Endothelial cell (in vitro differentiated cells): ENCODE measurements around the gene NVL. TPM values are rescaled to one million over a fixed set of nuclear protein-coding genes. Genes with fewer than 3 reads are reported as not detected.

ENCODE experiments used
- DNase-seq: peaks from one replicate; pipeline ENCODE4 v3.0.0; 2021; ENCODE audit warnings: low spot score
- H3K27ac Mint-ChIP-seq: one replicate; pipeline ENCODE4 v1.8.0; 2021; ENCODE audit warnings: mixed read lengths, inconsistent platforms; ENCODE audit not compliant: unreplicated experiment
- H3K27me3 Mint-ChIP-seq: one replicate; pipeline ENCODE4 v1.8.0; 2021; ENCODE audit warnings: mild to moderate bottlenecking, moderate library complexity, mixed read lengths, inconsistent platforms; ENCODE audit not compliant: unreplicated experiment
- H3K36me3 Mint-ChIP-seq: one replicate; pipeline ENCODE4 v1.8.0; 2021; ENCODE audit warnings: mild to moderate bottlenecking, low read depth, mixed read lengths, inconsistent platforms; ENCODE audit not compliant: unreplicated experiment
- H3K4me1 Mint-ChIP-seq: one replicate; pipeline ENCODE4 v1.8.0; 2021; ENCODE audit warnings: mild to moderate bottlenecking, mixed read lengths, inconsistent platforms; ENCODE audit not compliant: unreplicated experiment
- H3K4me3 Mint-ChIP-seq: one replicate; pipeline ENCODE4 v1.8.0; 2021; ENCODE audit warnings: mild to moderate bottlenecking, mixed read lengths, inconsistent platforms; ENCODE audit not compliant: unreplicated experiment
- H3K9me3 Mint-ChIP-seq: one replicate; pipeline ENCODE4 v1.8.0; 2021; ENCODE audit warnings: mixed read lengths, inconsistent platforms; ENCODE audit not compliant: unreplicated experiment
- total RNA-seq: library from RNA; stranded (reverse); fragmentation: NEBNext Ultra II Directional; extraction: Animal tissue kit (Norgen Biotek cat#: 25700); gene quantifications from one replicate; pipeline ENCODE4 v1.2.1, GENCODE V29; 2021; ENCODE audit not compliant: unreplicated experiment
- TF ChIP-seq, protein P1 (sequence below): fragments of 200-600 bp; sonication (generic); IDR thresholded peaks from one replicate; pipeline ENCODE4 v1.5.0; 2021; ENCODE audit warnings: antibody characterized with exemption; ENCODE audit not compliant: unreplicated experiment

Gene NVL
- total RNA-seq, 1 donor from 2014 or later, result 44.5 TPM

DNA sequence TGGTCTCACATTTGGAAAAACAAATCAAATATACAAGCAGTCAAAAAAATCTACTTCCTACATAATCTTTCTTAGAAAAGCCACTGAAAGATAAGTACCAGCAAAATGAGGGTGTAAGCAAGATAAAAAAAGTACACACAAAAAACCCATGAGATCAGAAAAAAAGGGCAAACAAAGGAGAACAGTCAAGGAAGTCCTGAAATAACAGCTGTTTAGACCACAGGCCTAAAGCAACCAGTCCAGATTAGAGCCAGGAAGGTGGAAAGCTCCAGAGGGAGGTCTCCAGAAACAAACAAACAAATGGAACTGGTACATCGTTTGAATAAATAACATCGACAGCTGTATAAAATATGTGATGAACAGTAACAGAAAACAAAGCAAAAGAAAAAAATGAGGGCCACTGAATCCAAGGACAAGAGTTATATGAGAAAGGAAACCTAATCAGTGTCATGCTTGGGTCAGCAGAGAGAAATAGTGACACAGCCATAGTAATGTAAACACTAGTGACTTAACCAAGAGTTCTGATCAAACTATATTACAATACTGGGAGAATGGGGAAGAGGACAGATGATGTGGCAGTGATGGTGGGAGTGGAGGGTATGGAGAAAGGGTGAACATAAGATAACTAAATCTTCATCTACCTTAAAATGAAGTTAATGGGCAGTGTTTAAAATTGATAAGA lies 67.5 kb downstream of the NVL start:
- Mint-ChIP-seq H3K27ac (peak overlapping the region; percentile 97), H3K4me1 (peaks cover 24% of the 10 kb centered on the region), H3K27me3 (no peaks in the 10 kb centered on the region), H3K9me3 (no peaks in the 10 kb centered on the region), H3K36me3 (no peaks in the 10 kb centered on the region), H3K4me3 (peak overlapping the region; percentile 48)
- no peak for DNase-seq
- TF ChIP-seq, protein P1, sequence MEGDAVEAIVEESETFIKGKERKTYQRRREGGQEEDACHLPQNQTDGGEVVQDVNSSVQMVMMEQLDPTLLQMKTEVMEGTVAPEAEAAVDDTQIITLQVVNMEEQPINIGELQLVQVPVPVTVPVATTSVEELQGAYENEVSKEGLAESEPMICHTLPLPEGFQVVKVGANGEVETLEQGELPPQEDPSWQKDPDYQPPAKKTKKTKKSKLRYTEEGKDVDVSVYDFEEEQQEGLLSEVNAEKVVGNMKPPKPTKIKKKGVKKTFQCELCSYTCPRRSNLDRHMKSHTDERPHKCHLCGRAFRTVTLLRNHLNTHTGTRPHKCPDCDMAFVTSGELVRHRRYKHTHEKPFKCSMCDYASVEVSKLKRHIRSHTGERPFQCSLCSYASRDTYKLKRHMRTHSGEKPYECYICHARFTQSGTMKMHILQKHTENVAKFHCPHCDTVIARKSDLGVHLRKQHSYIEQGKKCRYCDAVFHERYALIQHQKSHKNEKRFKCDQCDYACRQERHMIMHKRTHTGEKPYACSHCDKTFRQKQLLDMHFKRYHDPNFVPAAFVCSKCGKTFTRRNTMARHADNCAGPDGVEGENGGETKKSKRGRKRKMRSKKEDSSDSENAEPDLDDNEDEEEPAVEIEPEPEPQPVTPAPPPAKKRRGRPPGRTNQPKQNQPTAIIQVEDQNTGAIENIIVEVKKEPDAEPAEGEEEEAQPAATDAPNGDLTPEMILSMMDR, result no peak

DNA sequence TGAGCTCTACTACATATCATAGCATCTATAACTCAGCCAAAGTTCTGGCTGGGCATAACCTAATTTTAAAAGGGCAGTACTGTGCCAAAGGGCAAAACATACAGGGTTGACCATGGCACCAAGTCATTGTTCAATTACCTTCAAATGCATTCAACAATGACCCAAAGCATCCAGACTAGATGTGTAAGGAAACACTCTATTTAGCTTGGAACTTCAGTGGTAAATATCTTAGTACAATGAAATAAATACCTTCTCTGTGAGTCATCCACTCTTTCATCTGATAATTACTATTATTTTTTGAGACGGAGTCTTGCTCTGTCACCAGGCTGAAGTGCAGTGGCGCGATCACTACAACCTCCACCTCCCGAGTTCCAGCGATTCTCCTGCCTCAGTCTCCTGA lies 70.0 kb downstream of the NVL start:
- Mint-ChIP-seq H3K27me3 (no peaks in the 10 kb centered on the region), H3K9me3 (no peaks in the 10 kb centered on the region), H3K4me1 (peaks cover 24% of the 10 kb centered on the region), H3K36me3 (no peaks in the 10 kb centered on the region), H3K4me3 (no peak overlapping the region), H3K27ac (no peak overlapping the region)
- TF ChIP-seq, protein P1, result no peak
- DNase-seq, result no peak

DNA sequence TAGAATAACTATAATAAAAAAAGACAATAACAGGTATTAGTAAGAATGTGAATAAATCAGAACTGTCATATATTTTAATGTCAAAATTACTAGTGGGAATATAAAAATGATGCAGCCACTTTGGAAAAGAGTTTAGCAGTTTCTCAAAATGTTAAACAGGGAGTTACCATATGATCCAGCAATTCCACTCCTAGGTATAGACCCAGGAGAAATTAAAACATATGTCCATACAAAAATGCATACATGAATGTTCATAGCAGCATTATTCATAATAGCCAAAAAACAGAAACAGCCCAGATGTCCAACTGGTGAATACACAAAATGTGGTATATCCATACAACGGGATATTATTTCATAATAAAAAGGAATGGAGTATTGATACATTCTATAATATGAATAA lies 71.6 kb downstream of the NVL start:
- H3K9me3 Mint-ChIP-seq, result no peaks in the 10 kb centered on the region
- H3K27me3 Mint-ChIP-seq, result no peaks in the 10 kb centered on the region
- peaks cover 20% of the 10 kb centered on the region for H3K4me1 Mint-ChIP-seq

DNA sequence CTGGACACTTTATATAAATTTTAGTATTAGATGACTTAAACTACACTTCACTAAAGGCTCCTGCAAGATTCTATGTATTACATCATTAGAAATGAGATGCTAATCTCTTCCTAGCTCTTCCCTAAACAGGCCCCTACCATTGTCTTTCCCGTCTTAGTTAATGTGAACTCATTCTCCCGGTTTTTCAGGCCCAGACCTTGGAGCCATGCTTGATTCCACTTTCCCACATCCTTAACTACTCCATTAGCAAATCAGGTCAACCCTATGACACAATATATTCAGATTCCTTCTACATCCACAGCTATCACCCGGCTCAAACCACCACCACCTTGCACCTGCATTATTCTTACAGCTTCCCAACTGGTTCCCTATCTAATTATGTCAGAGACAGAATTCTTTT lies 73.3 kb downstream of the NVL start:
- H3K36me3 Mint-ChIP-seq, result no peaks in the 10 kb centered on the region
- no peaks in the 10 kb centered on the region for H3K9me3 Mint-ChIP-seq
- H3K4me3 Mint-ChIP-seq, result no peak overlapping the region
- H3K4me1 Mint-ChIP-seq, result peaks cover 22% of the 10 kb centered on the region
- TF ChIP-seq, protein P1, result no peak
- no peaks in the 10 kb centered on the region for H3K27me3 Mint-ChIP-seq
- DNase-seq, result no peak
- peak overlapping the region; percentile 88 for H3K27ac Mint-ChIP-seq

More for the DNA sequence above, 71.6 kb downstream of the NVL start:
- TF ChIP-seq, protein P1, result no peak
- no peak for DNase-seq
- no peak overlapping the region for H3K4me3 Mint-ChIP-seq
- H3K36me3 Mint-ChIP-seq, result no peaks in the 10 kb centered on the region
- no peak overlapping the region for H3K27ac Mint-ChIP-seq

DNA sequence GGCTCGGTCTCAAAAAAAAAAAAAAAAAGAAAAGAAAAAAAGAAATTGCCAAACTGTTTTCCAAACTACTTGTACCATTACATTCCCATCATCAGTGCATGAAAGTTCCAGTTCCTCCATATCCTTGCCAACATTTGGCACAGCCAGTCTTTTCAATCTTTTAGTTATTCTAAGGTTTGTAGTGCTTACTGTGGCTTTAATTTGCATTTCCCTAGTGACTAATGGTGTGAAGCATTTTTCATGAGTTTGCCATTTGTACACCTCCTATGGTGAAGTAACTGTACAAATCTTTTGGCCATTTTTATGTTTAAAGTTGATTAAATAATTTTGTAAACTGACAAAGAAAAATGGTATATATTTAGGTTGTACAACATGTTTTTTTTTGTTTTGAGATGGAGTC lies 76.3 kb downstream of the NVL start:
- Mint-ChIP-seq H3K4me1 (peaks cover 25% of the 10 kb centered on the region), H3K27ac (peak overlapping the region; percentile 70), H3K9me3 (no peaks in the 10 kb centered on the region), H3K4me3 (no peak overlapping the region), H3K36me3 (peaks cover 3% of the 10 kb centered on the region), H3K27me3 (peaks cover 2% of the 10 kb centered on the region)
- DNase-seq, result no peak
- TF ChIP-seq, protein P1, result no peak
